ENCODE measurements around the gene ANAPC2.

The ANAPC2 gene

DNA sequence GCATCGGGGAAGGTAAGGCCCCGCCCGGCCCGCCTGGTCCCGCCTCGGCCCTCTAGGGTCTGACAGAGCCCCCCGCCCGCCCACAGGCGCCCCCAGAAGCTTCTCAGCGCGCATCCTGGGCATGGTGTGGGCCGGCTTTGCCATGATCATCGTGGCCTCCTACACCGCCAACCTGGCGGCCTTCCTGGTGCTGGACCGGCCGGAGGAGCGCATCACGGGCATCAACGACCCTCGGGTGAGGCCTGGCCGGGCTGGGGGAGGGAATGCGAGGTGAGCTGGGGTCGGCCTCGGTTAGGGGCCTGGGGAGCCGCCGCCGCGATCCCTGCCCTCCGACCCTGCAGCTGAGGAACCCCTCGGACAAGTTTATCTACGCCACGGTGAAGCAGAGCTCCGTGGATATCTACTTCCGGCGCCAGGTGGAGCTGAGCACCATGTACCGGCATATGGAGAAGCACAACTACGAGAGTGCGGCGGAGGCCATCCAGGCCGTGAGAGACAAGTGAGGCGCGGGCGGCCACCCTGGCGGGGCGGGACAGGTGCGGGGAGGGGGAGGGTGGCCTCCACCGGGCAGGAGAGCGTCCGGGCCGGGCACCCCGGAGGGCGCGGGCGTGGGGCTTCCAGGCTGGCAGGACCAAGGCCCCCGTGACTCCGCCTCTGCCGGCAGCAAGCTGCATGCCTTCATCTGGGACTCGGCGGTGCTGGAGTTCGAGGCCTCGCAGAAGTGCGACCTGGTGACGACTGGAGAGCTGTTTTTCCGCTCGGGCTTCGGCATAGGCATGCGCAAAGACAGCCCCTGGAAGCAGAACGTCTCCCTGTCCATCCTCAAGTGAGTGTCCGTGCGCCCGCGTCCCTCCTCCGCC lies 25.6 kb downstream of the ANAPC2 start:
- DNase-seq (ENCODE audit: low read depth): no peak

- no peak for DNase-seq (ENCODE audit: low read depth)
Measured at GRCh38 chr9:137161558-137162486, 26.5 kb downstream of the ANAPC2 start.

- DNase-seq (ENCODE audit: low read depth): no peak
Measured at GRCh38 chr9:137160716-137161557, 27.4 kb downstream of the ANAPC2 start.

DNA sequence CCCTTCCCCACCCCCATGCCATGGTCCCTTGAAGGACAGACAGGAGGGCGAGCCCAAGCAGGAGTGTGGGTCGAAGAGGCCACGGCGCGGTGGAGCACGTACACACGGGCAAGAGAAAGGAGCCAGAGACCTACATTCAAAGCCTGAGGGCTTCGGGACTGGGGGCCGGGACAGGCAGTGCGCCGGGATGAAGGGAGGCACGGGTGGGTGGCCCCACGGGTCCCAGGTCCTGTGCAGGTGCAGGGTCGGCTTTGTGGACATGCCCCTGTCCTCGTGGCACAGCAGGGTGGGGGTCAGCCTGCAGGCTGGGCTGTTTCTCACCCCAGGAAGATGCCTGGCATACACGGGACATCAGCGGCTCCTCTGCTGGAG lies 28.3 kb downstream of the ANAPC2 start:
- no peak for DNase-seq (ENCODE audit: low read depth)

- DNase-seq (ENCODE audit: low read depth): no peak
Measured at GRCh38 chr9:137159105-137160053, 29.0 kb downstream of the ANAPC2 start.

GRCh38 chr9:137158625-137159024 lies 29.7 kb downstream of the ANAPC2 start:
- no peak for DNase-seq (ENCODE audit: low read depth)

- no peak for DNase-seq (ENCODE audit: low read depth)
Measured at GRCh38 chr9:137157618-137158415, 30.5 kb downstream of the ANAPC2 start.

DNA sequence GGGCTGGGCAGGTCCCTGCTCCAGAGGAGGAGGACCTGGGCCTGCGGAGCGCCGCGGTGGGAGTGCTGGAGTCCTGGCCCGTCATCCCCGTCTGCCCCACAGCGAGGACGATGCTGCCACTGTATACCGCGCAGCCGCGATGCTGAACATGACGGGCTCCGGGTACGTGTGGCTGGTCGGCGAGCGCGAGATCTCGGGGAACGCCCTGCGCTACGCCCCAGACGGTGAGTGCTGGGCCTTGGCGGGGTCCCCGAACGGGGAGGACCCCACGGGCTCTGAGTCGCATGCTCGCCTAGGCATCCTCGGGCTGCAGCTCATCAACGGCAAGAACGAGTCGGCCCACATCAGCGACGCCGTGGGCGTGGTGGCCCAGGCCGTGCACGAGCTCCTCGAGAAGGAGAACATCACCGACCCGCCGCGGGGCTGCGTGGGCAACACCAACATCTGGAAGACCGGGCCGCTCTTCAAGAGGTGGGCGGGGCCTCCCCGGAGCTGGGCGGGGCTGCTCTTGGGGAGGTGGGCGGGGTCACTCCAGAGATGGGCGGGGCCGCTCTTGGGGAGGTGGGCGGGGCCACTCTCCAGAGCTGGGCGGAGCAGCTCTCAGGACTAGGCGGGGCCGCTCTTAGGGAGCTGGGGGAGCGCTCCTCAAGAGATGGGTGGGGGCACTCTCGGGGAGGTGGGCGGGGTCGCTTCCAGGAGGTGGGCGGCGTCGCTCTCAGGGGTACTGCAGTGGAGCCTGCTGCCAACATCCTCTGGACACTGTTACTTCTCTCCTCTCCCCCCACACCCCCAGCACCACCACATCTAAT lies 31.6 kb downstream of the ANAPC2 start:
- peak; percentile 28 for DNase-seq (ENCODE audit: low read depth)

- no peak for DNase-seq (ENCODE audit: low read depth)
Measured at GRCh38 chr9:137152844-137153405, 35.4 kb downstream of the ANAPC2 start.

DNA sequence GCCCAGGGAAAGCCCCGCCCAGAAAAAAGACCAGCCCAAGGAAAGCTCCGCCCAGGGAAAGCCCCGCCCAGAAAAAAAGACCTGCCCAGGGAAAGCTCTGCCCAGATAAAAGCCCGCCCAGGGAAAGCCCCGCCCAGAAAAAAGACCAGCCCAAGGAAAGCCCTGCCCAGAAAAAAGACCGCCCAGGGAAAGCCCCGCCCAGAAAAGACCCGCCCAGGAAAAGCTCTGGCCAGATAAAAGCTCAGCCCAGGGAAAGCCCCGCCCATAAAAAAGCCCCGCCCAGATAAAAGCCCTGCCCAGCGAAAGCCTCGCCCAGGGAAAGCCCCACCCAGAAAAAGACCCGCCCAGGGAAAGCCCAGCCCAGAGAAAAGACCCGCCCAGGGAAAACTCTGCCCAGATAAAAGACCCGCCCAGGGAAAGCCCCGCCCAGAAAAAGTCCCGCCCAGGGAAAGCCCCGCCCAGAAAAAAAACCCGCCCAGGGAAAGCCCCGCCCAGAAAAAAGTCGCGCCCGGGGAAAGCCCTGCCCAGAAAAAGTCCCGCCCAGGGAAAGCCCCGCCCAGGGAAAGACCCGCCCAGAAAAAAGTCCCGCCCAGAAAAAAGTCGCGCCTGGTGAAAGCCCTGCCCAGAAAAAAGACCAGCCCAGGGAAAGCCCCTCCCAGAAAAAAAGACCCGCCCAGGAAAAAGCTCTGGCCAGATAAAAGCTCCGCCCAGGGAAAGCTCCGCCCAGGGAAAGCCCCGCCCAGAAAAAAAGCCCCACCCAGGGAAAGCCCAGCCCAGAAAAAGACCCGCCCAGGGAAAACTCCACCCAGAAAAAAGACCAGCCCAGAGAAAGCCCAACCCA lies 37.5 kb downstream of the ANAPC2 start:
- no peak for DNase-seq (ENCODE audit: low read depth)

DNA sequence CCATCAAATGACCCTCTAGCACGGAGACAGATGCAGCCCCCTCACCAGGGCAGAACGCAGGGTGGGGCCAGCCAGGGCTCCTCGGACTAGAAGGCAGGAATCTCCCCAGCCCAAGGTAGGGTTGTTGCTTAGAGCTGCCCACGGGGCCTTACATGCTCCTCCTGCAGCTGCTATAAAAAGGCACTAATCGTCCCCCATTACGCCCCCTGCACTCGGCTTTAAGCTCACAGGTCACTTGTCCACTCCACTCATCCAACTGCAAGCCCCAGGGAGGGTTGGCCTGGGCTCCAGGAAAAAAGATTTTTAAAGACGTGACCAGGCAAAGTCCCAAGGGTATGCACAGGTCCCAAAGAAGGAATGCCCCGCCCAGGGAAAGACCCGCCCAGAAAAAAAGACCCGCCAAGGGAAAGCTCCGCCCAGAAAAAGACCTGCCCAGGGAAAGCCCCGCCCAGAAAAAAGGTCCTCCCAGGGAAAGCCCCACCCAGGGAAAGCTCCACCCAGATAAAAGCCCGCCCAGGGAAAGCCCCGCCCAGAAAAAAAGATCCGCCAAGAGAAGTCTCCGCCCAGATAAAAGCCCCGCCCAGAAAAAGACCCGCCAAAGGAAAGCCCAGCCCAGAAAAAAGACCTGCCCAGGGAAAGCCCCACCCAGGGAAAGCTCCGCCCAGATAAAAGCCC lies 38.3 kb downstream of the ANAPC2 start:
- no peak for DNase-seq (ENCODE audit: low read depth)

DNA sequence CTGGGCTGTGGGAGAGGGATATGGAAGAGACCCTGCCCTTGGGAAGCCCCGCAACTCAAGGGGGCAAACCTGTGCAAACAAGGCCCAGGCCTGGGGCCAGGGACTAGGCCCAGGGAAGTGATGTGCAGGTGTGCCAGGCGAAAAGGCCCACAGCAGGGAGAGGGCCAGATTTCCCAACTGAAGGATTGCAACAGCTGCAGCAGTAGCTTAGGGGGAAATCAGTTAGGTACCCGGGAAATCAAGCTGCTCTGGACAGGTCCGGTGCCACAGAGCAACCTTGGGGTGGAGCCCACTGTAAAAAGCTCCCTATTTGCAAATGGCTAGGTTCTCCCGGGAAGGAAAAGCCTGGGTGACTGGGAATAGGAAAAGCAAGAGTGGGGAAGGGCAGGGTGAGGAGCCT lies 39.0 kb downstream of the ANAPC2 start:
- no peak for DNase-seq (ENCODE audit: low read depth)

DNA sequence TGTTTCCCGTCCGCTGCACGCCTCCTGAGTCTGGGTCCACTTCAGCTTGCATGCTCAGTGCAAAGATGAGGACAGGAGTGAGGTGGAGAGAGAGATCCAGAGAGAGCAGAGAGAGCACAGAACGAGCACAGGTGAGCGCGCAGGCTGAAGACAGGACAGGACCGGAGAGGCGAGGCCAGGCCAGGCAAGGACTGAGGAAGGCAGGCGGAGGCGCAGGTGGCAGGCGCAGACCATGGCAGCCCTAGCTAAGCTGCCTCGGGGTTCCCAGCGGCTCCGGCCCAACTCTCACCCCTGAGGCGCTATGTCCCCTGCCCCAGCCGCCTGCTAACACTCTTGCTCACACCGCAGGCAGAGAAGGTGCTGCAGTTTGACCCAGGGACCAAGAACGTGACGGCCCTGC lies 39.7 kb downstream of the ANAPC2 start:
- DNase-seq (ENCODE audit: low read depth): no peak

DNA sequence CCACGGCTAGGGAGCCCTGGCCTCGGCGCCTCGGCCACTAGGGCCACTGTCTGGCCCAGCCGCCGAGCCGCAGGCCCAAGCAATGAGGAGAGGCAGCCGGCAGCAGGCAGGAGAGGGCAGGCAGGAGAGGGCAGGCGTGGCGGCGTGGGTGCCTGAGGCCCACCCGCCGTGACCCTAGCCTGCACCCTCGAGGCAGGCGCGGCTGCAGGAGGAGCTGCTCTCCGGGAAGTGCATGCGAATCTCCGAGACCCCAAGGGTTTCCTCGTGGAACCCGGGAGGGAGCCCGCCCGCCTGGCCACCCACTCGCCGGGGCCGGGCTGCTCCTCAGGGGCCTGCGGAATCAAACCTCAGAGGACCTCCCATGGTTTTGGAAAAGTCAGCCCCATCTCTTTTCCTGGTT lies 40.1 kb downstream of the ANAPC2 start:
- no peak for DNase-seq (ENCODE audit: low read depth)

- no peak for DNase-seq (ENCODE audit: low read depth)
Measured at GRCh38 chr9:137147793-137148160, 40.6 kb downstream of the ANAPC2 start.

- DNase-seq (ENCODE audit: low read depth): no peak
Measured at GRCh38 chr9:137147091-137147792, 41.1 kb downstream of the ANAPC2 start.

GRCh38 chr9:137146527-137146918 lies 41.8 kb downstream of the ANAPC2 start:
- DNase-seq (ENCODE audit: low read depth): no peak

Data from T-helper 22 cell (primary cell).